AG04449 (cell line): Measurements from ENCODE around the gene EFNA5.

ENCODE experiments used
- CTCF ChIA-PET: fragments of 350-600 bp; formaldehyde crosslinking; extraction: SDS; loops from one replicate; lab custom pipeline; 2021; ENCODE audit warnings: antibody characterized with exemption; lab: Yijun Ruan, JAX
- POLR2A ChIA-PET: fragments of 400-600, 350-600 bp; formaldehyde crosslinking; extraction: SDS; loops from one replicate; lab custom pipeline; 2020; ENCODE audit warnings: antibody characterized with exemption, inconsistent platforms; lab: Yijun Ruan, JAX
- DNase-seq: peaks from one replicate; pipeline ENCODE4 v3.0.0-alpha.2; 2010; ENCODE audit warnings: low read depth, low spot score
- H3K4me3 ChIP-seq: 2 replicates; pipeline ENCODE4 v1.5.1; 2011; ENCODE audit warnings: low read depth, mild to moderate bottlenecking, control low read depth, low read length
- TF ChIP-seq, protein P1 (sequence below): IDR thresholded peaks from one replicate; pipeline ENCODE4 v1.5.1; 2011; ENCODE audit warnings: mild to moderate bottlenecking, moderate library complexity, low read length, control low read depth, inconsistent platforms; ENCODE audit not compliant: insufficient read depth; ENCODE audit errors: missing control alignments

Gene EFNA5

DNA sequence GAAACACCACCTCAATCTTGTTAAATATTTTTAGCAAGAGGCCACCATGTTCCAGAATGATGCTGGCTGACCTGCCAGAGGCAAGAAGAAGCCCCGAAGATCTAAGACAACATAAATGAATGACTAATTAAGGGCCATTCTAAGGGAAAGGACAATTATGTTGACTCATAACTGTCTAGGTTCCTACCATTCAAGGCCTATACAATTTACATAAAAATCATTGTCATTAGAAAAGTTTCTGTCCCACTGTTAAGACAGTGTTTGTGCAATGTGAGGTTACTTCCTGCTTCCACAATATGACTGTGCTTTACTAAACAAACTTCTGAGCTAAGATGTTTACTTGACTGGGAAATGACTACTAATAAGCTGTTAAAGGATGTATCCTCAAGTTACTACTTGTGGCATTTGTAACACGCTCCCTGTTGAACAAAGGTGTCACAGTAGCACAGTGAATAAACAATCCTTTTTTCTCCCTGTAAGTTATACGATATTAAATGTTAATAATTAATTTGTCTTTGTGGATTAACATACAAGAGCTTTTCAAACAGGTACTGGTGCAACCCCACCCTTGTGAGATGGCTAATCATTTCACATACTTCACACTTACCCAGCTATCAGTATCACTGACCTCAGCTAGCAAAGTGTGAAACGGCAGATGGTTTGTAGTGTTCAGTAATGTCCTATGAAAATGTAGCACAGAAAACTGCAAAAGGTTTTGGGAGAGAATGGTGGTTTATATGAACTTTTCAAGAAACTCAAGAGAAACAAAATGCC lies 195.8 kb downstream of the EFNA5 start:
- TF ChIP-seq, protein P1, sequence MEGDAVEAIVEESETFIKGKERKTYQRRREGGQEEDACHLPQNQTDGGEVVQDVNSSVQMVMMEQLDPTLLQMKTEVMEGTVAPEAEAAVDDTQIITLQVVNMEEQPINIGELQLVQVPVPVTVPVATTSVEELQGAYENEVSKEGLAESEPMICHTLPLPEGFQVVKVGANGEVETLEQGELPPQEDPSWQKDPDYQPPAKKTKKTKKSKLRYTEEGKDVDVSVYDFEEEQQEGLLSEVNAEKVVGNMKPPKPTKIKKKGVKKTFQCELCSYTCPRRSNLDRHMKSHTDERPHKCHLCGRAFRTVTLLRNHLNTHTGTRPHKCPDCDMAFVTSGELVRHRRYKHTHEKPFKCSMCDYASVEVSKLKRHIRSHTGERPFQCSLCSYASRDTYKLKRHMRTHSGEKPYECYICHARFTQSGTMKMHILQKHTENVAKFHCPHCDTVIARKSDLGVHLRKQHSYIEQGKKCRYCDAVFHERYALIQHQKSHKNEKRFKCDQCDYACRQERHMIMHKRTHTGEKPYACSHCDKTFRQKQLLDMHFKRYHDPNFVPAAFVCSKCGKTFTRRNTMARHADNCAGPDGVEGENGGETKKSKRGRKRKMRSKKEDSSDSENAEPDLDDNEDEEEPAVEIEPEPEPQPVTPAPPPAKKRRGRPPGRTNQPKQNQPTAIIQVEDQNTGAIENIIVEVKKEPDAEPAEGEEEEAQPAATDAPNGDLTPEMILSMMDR: no peak
- no peak overlapping the region for H3K4me3 ChIP-seq
- POLR2A ChIA-PET: no interaction called here
- DNase-seq: no peak
- CTCF ChIA-PET: no interaction called here

DNA sequence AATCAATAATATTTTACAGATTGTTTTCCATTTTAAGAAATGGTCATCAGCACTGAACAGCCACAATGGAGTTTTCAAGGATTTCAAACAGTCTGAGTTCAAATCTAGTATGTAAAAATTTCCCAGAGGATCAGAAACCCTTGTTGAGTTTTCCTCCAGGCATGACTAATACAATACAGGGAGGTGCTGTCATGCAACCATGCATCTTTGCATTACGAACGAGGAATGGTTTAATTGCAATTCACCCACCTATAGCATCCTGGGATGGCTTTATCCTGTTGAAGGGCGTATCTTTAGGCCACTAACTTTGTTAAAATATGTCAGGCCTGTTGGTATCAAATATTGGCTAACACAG lies 196.4 kb downstream of the EFNA5 start:
- no peak overlapping the region for H3K4me3 ChIP-seq
- TF ChIP-seq, protein P1: no peak
- CTCF ChIA-PET: no interaction called here
- DNase-seq: no peak
- POLR2A ChIA-PET: no interaction called here

DNA sequence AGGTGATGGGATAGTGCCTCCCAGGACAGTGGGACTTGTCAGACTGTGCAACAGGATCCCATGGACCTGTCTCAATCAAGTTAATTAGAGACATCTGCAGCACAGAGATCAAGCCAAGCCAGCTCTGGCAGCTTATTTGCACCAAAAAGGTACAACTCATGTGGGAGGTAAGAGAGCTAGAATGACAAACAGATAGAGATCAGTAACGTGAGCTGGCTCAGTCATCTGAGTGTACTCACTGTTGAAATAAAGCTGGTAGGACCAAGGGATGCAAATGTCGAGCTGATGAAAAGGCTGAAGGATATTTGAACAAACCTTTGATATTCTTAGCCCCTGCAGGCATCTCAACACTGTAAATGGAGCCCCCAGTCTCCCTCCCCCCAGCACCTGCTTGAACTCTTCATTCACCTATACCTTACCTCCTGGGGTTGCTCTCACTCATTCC lies 198.1 kb downstream of the EFNA5 start:
- TF ChIP-seq, protein P1: no peak
- ChIA-PET CTCF (no interaction called here), POLR2A (no interaction called here)
- DNase-seq: no peak
- no peak overlapping the region for H3K4me3 ChIP-seq

DNA sequence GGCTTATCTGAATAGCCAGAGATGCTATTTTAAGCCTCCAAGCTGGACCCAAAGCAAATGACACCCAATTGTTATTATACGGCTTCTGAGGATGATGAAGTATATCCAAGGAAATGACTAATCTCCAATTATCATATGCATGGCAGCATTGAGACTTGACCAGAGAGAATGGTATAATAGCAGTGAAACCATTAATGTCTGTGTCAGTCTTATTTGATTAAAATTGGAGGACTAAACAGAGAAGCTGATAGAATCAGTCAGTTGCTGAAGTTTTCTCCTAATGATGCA lies 200.5 kb downstream of the EFNA5 start:
- no peak overlapping the region for H3K4me3 ChIP-seq
- no peak for DNase-seq
- CTCF ChIA-PET: interaction anchor here (0.7 kb wide), 1 partner anchor 101 kb away, joined by 4 read pairs; no protein-coding TSS in a partner anchor
- POLR2A ChIA-PET: no interaction called here
- TF ChIP-seq, protein P1: no peak

DNA sequence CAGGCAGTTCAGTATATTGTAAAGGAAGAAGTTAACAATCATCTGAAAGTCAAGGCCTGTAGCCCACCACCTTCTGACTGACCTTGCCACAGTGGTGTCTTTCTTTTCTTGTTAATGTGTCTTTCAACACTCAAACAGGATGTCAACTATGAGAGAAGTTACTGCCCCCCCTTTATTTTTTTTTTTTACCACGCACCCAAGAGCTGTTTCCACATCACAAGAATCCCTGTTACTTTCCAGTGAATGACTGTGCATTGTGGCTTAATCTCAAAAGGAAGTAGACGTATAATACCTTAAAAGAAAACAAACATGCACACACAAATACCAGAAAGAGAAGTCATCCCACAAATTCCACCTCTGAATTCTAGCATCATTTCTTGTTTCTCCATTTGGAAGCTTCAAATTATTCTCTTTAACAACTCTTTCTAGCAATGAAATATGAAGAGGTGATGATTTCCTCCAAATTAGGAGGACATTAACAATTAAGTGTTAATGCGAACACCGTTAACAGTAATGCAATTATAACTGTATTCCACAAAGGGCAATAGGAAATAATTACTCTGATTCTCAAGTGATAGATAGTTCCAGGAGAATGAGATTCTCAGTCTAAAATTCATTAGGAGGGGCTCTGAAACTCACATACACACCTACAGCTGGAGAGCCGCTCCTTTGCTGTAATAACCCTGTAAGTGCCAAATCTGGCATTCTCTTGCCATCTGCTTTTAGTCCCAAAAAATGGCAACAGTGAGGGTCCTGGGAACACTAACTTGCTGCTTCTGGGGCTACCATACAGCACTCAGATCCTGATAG lies 201.0 kb downstream of the EFNA5 start:
- TF ChIP-seq, protein P1: no peak
- DNase-seq: peak; percentile 52
- ChIA-PET CTCF (interaction anchor here (0.7 kb wide), 1 partner anchor 101 kb away, joined by 4 read pairs; no protein-coding TSS in a partner anchor), POLR2A (no interaction called here)
- H3K4me3 ChIP-seq: no peak overlapping the region

DNA sequence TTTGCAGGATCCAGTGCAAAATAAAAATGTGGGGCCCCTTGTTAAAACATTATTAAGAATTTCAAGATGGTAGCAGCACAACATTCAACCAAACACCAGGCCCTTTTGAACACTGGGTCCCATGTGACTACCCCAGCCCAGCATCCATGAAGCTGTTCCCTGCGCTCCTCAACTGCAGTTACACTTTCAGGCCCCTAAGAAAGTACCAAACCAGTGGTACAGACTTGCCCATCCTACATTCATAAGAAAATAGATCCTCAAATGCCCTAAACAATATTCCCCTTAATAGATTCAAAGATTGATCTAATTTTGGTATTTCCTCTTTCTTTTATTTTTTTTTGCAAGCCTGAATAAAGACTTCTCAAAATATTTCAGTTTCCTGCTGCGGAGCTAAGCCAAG lies 201.7 kb downstream of the EFNA5 start:
- CTCF ChIA-PET: no interaction called here
- POLR2A ChIA-PET: no interaction called here
- DNase-seq: no peak

More for the DNA sequence above, 201.7 kb downstream of the EFNA5 start:
- TF ChIP-seq, protein P1: no peak
- no peak overlapping the region for H3K4me3 ChIP-seq
